Measurements from ENCODE around the gene RWDD3.

Gene RWDD3

DNA sequence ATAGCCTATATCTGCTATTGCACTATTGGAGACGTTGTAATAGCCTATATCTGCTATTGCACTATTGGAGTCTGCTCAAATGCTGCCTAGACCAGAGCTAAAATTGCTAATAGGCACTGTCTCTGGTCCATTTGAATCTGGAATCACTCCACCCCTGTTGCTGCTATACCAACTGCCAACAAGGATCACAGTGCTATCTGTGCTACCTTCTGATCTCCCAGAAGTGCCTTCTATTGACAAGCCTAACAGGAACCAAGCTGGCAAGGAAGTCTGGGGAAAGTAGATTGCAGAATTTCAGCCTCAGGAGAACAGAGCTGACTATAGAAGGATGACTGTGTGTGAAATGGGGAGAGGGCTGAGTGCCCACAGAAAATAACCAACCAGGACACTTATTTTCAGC, 15.9 kb downstream of the RWDD3 start:
- no peak for DNase-seq (ENCODE audit: low read depth)
- H3K4me3 ChIP-seq (ENCODE audit: low read length) = no peak overlapping the region
- TF ChIP-seq, protein P1, sequence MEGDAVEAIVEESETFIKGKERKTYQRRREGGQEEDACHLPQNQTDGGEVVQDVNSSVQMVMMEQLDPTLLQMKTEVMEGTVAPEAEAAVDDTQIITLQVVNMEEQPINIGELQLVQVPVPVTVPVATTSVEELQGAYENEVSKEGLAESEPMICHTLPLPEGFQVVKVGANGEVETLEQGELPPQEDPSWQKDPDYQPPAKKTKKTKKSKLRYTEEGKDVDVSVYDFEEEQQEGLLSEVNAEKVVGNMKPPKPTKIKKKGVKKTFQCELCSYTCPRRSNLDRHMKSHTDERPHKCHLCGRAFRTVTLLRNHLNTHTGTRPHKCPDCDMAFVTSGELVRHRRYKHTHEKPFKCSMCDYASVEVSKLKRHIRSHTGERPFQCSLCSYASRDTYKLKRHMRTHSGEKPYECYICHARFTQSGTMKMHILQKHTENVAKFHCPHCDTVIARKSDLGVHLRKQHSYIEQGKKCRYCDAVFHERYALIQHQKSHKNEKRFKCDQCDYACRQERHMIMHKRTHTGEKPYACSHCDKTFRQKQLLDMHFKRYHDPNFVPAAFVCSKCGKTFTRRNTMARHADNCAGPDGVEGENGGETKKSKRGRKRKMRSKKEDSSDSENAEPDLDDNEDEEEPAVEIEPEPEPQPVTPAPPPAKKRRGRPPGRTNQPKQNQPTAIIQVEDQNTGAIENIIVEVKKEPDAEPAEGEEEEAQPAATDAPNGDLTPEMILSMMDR (IDR thresholded peaks at IDR 0.05; ENCODE audit: insufficient read depth, low read depth, low read length, missing control alignments) = no peak

DNA sequence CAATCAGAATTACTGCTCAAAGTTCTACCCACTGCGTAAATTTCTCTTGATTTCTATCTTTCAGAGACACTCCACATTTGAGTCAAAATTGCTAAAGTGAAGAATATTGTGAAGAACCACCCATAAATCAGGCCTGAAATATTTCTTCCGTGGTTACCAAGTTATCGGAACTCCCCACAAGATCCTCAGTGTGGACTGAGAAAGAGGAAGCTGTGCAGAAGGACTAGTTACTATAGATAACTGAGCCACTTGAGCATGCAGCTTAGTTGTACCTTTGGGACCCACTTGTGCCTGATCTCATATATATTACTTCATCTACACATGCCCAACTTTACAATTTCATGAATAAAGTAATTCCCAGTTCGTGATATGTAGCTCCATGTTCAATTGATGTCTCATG, 18.4 kb downstream of the RWDD3 start:
- DNase-seq (ENCODE audit: low read depth) = no peak
- TF ChIP-seq, protein P1 (IDR thresholded peaks at IDR 0.05; ENCODE audit: insufficient read depth, low read depth, low read length, missing control alignments) = no peak

DNA sequence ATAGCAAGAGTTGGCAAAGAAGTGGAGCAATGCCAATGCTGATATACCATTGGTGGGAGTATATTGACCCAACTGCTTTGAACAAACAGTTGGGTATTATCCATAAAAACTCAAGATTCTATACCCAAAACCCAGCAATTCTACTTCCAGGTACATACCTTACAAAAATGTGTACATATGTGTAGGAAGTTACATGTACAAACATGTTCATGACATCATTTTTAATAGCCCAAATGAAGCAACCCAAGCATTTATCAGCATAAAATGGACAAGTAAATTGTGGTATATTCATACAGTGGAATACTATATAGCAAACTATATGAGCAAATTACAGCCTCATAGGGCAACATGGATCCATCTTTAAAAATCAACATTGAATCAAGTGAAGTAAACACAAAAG, 20.9 kb downstream of the RWDD3 start:
- TF ChIP-seq, protein P1 (IDR thresholded peaks at IDR 0.05; ENCODE audit: insufficient read depth, low read depth, low read length, missing control alignments) = no peak
- DNase-seq (ENCODE audit: low read depth) = peak; percentile 46
- H3K4me3 ChIP-seq (ENCODE audit: low read length) = no peak overlapping the region

More for the DNA sequence above, 18.4 kb downstream of the RWDD3 start:
- H3K4me3 ChIP-seq (ENCODE audit: low read length) = no peak overlapping the region

DNA sequence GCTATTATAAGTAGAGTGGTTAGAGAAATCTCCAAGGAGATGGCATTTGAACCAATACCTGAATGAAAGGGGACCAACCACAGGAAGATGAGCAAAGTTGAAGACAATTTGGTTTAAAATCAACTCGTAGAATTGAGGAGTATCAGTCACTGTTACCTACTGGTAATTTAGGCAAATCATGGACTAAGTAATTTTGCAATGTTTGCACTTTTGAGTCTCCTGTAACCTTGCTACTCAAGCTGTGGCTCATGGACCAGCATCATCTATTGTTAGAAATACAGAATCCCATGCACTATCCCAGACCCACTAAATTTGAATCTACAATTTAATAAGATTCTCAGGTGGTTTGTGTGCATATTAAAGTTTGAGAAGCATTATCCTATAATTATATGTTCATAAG, 21.8 kb downstream of the RWDD3 start:
- TF ChIP-seq, protein P1 (IDR thresholded peaks at IDR 0.05; ENCODE audit: insufficient read depth, low read depth, low read length, missing control alignments) = no peak
- no peak overlapping the region for H3K4me3 ChIP-seq (ENCODE audit: low read length)
- no peak for DNase-seq (ENCODE audit: low read depth)

DNA sequence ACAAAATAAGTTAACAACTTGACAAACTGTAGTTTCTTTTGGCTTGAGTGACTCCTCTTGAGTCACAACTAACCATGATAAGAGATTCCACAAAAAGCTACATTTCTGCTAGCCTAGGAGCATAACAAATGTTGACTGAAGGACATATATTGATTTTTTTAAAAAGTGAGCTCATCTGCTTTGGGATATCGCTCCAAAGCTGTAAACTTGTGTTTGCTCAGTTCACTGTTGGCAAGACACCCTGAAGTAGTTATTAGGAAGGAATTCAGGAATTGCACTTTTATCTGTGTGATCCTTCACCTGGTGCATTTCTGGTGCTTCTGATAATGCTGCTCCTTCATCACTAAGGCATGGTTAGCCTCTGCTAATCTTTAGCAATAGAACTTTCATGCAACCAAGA, 23.7 kb downstream of the RWDD3 start:
- DNase-seq (ENCODE audit: low read depth) = no peak
- H3K4me3 ChIP-seq (ENCODE audit: low read length) = no peak overlapping the region
- TF ChIP-seq, protein P1 (IDR thresholded peaks at IDR 0.05; ENCODE audit: insufficient read depth, low read depth, low read length, missing control alignments) = no peak

DNA sequence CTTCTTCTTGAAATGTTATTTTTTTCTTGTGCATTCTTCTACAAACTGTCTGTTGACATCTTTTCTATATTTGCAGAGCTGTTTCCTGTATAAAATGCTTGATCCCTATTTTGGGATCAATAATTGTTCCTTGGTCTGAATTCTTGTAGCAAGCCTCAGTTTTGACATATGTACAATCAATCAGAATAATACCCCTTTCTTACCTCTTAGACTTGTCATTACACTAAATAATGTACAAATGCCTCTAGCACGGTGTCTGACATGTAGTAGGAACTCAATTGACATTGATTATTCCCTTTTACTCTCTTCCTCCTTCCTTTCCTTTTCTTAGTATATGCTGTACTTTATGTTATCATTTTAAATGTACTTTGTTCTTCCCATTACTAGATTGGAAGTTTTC, 25.2 kb downstream of the RWDD3 start:
- DNase-seq (ENCODE audit: low read depth) = no peak
- TF ChIP-seq, protein P1 (IDR thresholded peaks at IDR 0.05; ENCODE audit: insufficient read depth, low read depth, low read length, missing control alignments) = no peak
- no peak overlapping the region for H3K4me3 ChIP-seq (ENCODE audit: low read length)

DNA sequence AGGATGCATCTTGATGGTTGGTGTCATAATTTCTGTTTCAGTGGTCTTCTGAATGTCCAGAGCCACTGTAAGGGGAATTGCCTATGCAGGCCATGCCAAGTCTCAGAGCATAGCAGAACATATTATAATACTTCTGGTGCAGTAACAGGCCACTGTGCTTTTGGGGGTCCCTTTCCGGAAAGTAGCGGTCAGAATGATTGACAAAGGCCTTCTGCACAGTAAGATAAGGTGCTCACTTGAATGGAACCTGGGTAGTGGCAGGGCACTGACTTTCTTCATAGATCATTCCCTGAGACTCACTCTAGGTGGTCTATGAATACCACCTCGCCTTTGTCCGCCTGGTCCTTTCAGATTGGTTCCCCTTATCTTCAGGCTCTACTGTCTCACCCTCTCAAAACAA, 28.9 kb downstream of the RWDD3 start:
- no peak overlapping the region for H3K4me3 ChIP-seq (ENCODE audit: low read length)
- TF ChIP-seq, protein P1 (IDR thresholded peaks at IDR 0.05; ENCODE audit: insufficient read depth, low read depth, low read length, missing control alignments) = no peak
- no peak for DNase-seq (ENCODE audit: low read depth)
